H1 (cell line): Measurements from ENCODE around the gene PTPRE.

Experiments used
- CHD1 ChIP-seq: IDR thresholded peaks from 2 replicates; pipeline ENCODE4 v1.6.1; 2012; ENCODE audit warnings: low read depth, low read length, improper control_type of control experiment
- EZH2 ChIP-seq: fragments of 200-600 bp; sonication (generic); IDR thresholded peaks from 2 replicates; pipeline ENCODE4 v1.7.1; 2012; ENCODE audit warnings: low read depth, mild to moderate bottlenecking, moderate library complexity, low read length, inconsistent platforms; ENCODE audit not compliant: severe bottlenecking
- HDAC2 ChIP-seq, 2 experiments: fragments of 300-600 bp in 1 of 2; sonication (generic) in 1 of 2; IDR thresholded peaks; 2 replicates each; pipeline ENCODE4 v1.6.1; 2011 to 2012; ENCODE audit warnings: low read depth in 2 of 2, low read length in 2 of 2, mild to moderate bottlenecking in 2 of 2, moderate library complexity in 2 of 2, borderline replicate concordance in 1 of 2, inconsistent platforms in 1 of 2
- POLR2AphosphoS5 ChIP-seq: IDR thresholded peaks from 2 replicates; pipeline ENCODE4 v1.6.1; 2011; ENCODE audit warnings: low read depth, low read length
- SIN3A ChIP-seq, 2 experiments: IDR thresholded peaks in 1 of 2; conservative IDR thresholded peaks in 1 of 2; 2 replicates each; pipeline ENCODE4 v1.6.1; 2011 to 2012; ENCODE audit warnings: low read length in 2 of 2, improper control_type of control experiment in 1 of 2, low read depth in 1 of 2, mild to moderate bottlenecking in 1 of 2
- YY1 ChIP-seq: IDR thresholded peaks from 2 replicates; pipeline ENCODE4 v1.6.1; 2011; ENCODE audit warnings: low read depth, mild to moderate bottlenecking, low read length

- TF ChIP-seq EZH2 (no peak), CHD1 (no peak), HDAC2 (IDR thresholded peaks at IDR 0.05; ENCODE audit: borderline replicate concordance in 1 of 2, low read depth in 2 of 2, low read length in 2 of 2) (no peak), POLR2AphosphoS5 (no peak), YY1 (no peak), SIN3A (conservative IDR thresholded peaks at IDR 0.05 in 1 of 2, IDR thresholded peaks at IDR 0.05 in 1 of 2; ENCODE audit: low read depth in 1 of 2, low read length in 2 of 2) (no peak)
These were observed 159.1 kb downstream of the PTPRE start for GRCh38 chr10:128065881-128066534.
